GM12873 (cell line): Measurements from ENCODE around the gene JAK2.

ENCODE experiments used
- TF ChIP-seq, protein P1 (sequence below): IDR thresholded peaks from 2 replicates; pipeline ENCODE4 v1.5.1; 2012; ENCODE audit warnings: low read depth, mild to moderate bottlenecking, moderate library complexity, low read length, control low read depth; ENCODE audit not compliant: insufficient read depth; ENCODE audit errors: missing control alignments

The JAK2 gene

DNA sequence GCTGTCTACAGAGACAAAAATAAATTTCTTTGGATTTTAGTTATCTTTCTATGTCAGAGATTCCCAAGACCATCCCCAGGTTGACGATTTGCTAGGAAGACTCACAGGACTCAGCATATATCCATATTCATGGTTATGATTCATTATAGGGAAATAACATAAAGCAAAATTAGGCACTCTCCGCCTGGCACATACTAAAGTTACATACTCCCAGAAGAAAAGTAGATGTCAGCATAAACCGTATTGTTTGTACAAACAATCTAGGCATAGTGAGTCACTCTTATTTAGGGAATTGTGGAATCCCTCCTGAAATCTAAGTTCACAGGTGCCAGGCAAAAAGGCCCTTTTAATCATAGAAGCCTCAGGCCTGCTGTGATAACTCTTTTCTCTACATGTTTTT lies 137.4 kb downstream of the JAK2 start:
- TF ChIP-seq, protein P1, sequence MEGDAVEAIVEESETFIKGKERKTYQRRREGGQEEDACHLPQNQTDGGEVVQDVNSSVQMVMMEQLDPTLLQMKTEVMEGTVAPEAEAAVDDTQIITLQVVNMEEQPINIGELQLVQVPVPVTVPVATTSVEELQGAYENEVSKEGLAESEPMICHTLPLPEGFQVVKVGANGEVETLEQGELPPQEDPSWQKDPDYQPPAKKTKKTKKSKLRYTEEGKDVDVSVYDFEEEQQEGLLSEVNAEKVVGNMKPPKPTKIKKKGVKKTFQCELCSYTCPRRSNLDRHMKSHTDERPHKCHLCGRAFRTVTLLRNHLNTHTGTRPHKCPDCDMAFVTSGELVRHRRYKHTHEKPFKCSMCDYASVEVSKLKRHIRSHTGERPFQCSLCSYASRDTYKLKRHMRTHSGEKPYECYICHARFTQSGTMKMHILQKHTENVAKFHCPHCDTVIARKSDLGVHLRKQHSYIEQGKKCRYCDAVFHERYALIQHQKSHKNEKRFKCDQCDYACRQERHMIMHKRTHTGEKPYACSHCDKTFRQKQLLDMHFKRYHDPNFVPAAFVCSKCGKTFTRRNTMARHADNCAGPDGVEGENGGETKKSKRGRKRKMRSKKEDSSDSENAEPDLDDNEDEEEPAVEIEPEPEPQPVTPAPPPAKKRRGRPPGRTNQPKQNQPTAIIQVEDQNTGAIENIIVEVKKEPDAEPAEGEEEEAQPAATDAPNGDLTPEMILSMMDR, result no peak

DNA sequence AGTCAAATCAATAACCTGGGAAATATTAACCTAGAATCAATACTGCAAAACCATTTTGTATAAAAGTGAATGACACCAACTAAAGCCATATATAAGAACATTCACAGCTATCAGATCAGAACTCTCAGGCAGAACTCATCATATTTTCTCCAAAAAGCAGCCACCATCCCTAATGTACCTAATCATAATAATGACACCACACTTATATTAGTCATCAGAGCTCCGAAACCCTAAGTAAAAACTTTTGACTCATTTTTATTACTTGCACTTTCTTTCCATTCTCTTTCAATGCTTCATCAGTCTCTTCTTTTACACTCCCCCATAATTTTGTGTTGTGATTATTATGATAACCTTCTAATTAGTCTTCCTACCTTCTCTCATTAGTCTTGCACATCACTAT lies 155.1 kb downstream of the JAK2 start:
- TF ChIP-seq, protein P1, result no peak

DNA sequence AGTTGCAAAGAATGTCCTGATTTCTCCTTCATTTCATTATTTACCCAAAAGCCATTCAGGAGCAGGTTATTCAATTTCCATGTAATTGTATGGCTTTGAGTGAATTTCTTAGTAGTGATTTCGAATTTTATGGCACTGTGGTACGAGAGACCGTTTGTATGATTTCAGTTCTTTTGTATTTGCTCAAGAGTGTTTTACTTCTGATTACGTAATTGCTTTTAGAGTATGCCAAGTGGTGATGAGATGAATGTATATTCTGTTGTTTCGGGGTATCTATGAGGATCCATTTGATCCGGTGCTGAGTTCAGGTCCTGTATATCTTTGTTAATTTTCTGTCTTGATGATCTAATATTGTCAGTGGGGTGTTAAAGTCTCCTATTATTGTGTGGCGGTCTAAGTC lies 159.1 kb downstream of the JAK2 start:
- TF ChIP-seq, protein P1, result no peak

DNA sequence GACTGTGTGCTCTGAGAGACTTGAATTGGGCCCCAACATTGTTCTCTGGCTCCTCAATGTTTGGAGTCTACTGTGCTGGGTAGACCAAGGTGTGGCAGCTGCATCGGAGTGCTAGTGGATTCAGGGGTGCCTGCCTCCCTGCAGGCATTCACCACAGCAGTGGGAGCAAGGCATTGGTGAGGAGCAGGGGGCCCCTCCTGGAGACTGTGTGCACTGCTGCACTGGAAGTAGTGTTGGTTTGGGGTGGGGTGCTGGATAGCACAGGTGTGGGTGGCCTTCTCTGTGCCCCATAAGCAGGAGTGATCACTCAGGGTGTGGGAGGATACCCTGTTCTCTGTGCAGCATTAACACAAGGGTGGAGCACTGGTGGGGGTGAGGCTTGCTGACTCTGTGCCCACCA lies 161.2 kb downstream of the JAK2 start:
- TF ChIP-seq, protein P1, result no peak
